Dendritic cell treated with granulocyte-macrophage colony-stimulating factor and Interleukin-4, amounts not matched to agents 40 ng/mL and 50 ng/mL, for 4 days (primary cell): ENCODE data around the gene PFKFB2.

Source experiments
- H3K27ac Mint-ChIP-seq: one replicate; pipeline ENCODE4 v1.8.0; 2022; ENCODE audit warnings: mild to moderate bottlenecking, mixed read lengths
- H3K27me3 Mint-ChIP-seq: one replicate; pipeline ENCODE4 v1.8.0; 2022; ENCODE audit warnings: mild to moderate bottlenecking, mixed read lengths
- H3K36me3 Mint-ChIP-seq: one replicate; pipeline ENCODE4 v1.8.0; 2022; ENCODE audit warnings: low read depth, mixed read lengths
- H3K4me1 Mint-ChIP-seq: one replicate; pipeline ENCODE4 v1.8.0; 2022; ENCODE audit warnings: low read depth, mixed read lengths
- H3K4me3 Mint-ChIP-seq: one replicate; pipeline ENCODE4 v1.8.0; 2022; ENCODE audit warnings: mild to moderate bottlenecking, moderate library complexity, mixed read lengths
- H3K9me3 Mint-ChIP-seq: one replicate; pipeline ENCODE4 v1.8.0; 2022; ENCODE audit warnings: mixed read lengths
- intact Hi-C: fragments of 100-400 bp; cut with micrococcal nuclease; formaldehyde crosslinking; loops from one replicate; pipeline ENCODE4 v1.15.0; 2022

Gene PFKFB2

DNA sequence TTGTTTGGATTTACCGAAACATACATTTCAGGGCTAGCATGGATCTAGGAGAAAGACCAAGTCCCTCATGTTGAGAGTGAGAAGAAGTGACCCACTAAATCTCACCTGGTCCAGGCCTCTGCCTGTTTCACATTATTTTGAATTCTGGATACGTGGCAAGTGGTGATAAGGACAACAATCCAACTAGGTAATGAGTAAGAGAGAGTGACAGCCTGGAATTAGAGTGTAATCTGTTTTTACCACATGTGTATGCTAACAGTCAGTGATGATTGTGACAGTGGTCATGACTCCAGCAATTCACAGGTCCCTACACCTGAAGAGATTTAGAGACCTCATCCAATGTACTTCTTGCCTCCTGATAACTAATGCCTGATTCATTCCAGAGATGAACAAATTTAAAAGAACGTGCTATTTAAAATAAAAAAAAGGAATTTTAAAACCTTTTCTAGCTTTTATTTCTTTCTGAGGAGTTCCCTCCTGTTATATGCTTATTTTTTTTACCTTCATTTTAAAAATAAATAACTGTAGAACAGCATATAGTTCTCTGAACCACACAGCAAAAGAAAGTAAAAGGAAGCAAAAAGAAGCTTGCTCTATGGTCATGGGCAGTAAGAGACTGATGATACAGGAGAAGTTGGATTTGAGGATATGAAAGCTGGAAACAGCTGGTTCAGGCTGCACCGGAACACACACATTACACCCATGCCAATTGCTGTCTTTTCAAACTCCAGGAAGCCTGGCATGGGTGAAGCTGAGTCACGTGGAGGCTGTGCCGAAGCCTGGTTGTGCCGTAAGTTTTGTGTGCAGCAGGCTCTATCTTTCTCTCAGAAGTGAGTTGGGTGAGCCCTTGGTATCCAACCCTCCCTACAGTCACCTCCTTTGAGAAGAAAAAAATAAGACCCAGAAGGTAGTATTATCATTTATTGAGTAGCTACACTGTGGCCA lies 35.2 kb upstream of the PFKFB2 start:
- H3K4me1 Mint-ChIP-seq, result peaks cover 53% of the 10 kb centered on the region
- H3K36me3 Mint-ChIP-seq, result no peaks in the 10 kb centered on the region
- H3K4me3 Mint-ChIP-seq, result no peak overlapping the region
- H3K9me3 Mint-ChIP-seq, result no peaks in the 10 kb centered on the region
- intact Hi-C loops, result loop anchor here (5.0 kb wide), 1 partner anchor 34 kb away; the partner anchor contains the start of genes PFKFB2 and YOD1
- H3K27ac Mint-ChIP-seq, result peak overlapping the region; percentile 65
- peaks cover 9% of the 10 kb centered on the region for H3K27me3 Mint-ChIP-seq

DNA sequence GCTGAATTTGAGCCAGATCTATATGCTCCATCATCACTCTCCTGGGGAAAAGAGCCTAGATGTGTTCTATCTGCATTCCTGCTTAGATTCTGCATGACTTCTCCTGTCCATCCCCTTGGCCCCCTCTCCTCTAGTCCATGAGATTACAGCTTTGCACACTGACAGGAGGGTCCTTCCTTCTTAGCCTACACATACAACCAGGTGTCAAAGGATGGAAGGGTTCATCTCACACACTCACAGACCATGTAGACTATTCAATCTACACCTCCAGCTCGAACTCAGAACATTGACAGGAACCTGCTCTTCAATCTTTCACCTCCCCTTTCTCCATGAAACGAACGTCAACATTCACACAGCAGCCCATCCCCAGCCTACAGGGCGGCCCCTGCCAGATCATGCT lies 34.4 kb upstream of the PFKFB2 start:
- intact Hi-C loops, result loop anchor here (5.0 kb wide), 1 partner anchor 34 kb away; the partner anchor contains the start of genes PFKFB2 and YOD1
- Mint-ChIP-seq H3K36me3 (no peaks in the 10 kb centered on the region), H3K27ac (peak overlapping the region; percentile 65), H3K27me3 (peaks cover 4% of the 10 kb centered on the region), H3K4me3 (no peak overlapping the region), H3K4me1 (peaks cover 59% of the 10 kb centered on the region), H3K9me3 (no peaks in the 10 kb centered on the region)

GRCh38 chr1:207019161-207019560 lies 33.9 kb upstream of the PFKFB2 start:
- H3K27ac Mint-ChIP-seq, result peak overlapping the region; percentile 65
- peaks cover 4% of the 10 kb centered on the region for H3K27me3 Mint-ChIP-seq
- peaks cover 64% of the 10 kb centered on the region for H3K4me1 Mint-ChIP-seq
- H3K4me3 Mint-ChIP-seq, result no peak overlapping the region
- no peaks in the 10 kb centered on the region for H3K9me3 Mint-ChIP-seq
- intact Hi-C loops, result loop anchor here (5.0 kb wide), 1 partner anchor 33 kb away; the partner anchor contains the start of genes PFKFB2 and YOD1
- no peaks in the 10 kb centered on the region for H3K36me3 Mint-ChIP-seq

DNA sequence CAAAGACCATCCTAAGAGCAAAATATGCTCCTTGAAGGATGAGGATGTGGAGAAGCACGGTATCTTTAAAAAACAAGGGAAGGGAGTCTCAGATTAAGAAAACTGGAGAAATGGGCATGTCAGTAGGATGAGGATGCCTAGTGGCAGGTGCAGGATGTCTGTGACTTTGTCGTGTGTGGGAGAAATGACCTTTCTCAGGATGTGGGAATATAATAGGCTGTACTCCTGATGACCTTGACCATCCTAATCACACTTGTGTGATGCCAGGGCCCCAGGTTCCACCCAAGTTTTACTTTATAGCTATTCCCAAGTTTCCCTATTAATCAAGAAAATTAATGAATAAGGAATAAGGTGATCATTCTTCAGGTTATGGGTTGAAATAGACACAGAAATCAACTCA lies 33.4 kb upstream of the PFKFB2 start:
- Mint-ChIP-seq H3K4me1 (peaks cover 65% of the 10 kb centered on the region), H3K4me3 (no peak overlapping the region), H3K27me3 (peaks cover 4% of the 10 kb centered on the region), H3K9me3 (no peaks in the 10 kb centered on the region), H3K36me3 (no peaks in the 10 kb centered on the region), H3K27ac (peak overlapping the region; percentile 65)
- intact Hi-C loops, result loop anchor here (5.0 kb wide), 1 partner anchor 33 kb away; the partner anchor contains the start of genes PFKFB2 and YOD1

GRCh38 chr1:207020065-207020708 lies 32.9 kb upstream of the PFKFB2 start:
- intact Hi-C loops, result no loop called here
- Mint-ChIP-seq H3K4me1 (peaks cover 65% of the 10 kb centered on the region), H3K27me3 (peaks cover 4% of the 10 kb centered on the region), H3K9me3 (no peaks in the 10 kb centered on the region), H3K27ac (no peak overlapping the region), H3K4me3 (no peak overlapping the region), H3K36me3 (no peaks in the 10 kb centered on the region)

GRCh38 chr1:207020709-207021107 lies 32.4 kb upstream of the PFKFB2 start:
- Mint-ChIP-seq H3K4me1 (peaks cover 67% of the 10 kb centered on the region), H3K36me3 (no peaks in the 10 kb centered on the region), H3K4me3 (no peak overlapping the region), H3K27me3 (peaks cover 4% of the 10 kb centered on the region), H3K27ac (peak overlapping the region; percentile 74), H3K9me3 (no peaks in the 10 kb centered on the region)
- intact Hi-C loops, result no loop called here

DNA sequence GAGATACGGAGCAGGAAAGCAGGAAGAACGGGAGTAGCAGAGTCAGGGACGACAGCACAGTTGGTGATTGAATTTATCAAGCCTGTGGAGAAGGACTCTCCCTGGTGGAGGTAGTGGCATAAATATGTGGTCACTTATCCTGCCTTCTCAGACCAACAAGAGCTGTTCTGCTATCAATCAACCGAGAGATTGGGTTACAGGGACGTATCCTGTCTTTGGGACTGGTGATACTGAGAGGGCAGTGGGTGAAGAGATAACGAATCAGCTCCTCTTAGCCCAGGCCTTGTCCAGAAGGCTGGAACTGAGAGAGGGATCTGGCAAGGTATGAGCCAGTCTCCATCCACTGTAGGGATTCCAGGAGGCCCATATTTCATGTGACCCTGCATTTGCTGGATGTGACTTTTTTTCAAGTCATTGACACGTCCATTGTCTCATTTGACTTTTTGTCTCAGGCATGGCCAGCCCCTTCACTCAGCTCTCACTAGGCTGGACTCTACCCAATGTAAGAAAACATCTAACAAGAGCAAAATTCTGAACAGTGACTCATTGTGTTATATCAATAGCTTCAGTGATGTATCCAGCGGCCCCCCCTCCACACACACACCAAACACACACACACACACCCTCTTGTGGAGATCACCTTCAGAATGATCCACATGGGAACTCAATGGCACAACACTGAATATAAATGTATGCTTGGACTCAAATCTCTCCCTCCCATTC lies 31.8 kb upstream of the PFKFB2 start:
- H3K4me3 Mint-ChIP-seq, result no peak overlapping the region
- peaks cover 4% of the 10 kb centered on the region for H3K27me3 Mint-ChIP-seq
- no peaks in the 10 kb centered on the region for H3K36me3 Mint-ChIP-seq
- peak overlapping the region; percentile 74 for H3K27ac Mint-ChIP-seq
- intact Hi-C loops, result no loop called here
- H3K9me3 Mint-ChIP-seq, result no peaks in the 10 kb centered on the region
- peaks cover 62% of the 10 kb centered on the region for H3K4me1 Mint-ChIP-seq

GRCh38 chr1:207021876-207022596 lies 31.0 kb upstream of the PFKFB2 start:
- Mint-ChIP-seq H3K4me3 (no peak overlapping the region), H3K9me3 (no peaks in the 10 kb centered on the region), H3K27me3 (peaks cover 4% of the 10 kb centered on the region), H3K27ac (peak overlapping the region; percentile 74), H3K36me3 (no peaks in the 10 kb centered on the region), H3K4me1 (peaks cover 61% of the 10 kb centered on the region)
- intact Hi-C loops, result no loop called here

GRCh38 chr1:207022996-207023679 lies 29.9 kb upstream of the PFKFB2 start:
- intact Hi-C loops, result no loop called here
- H3K4me1 Mint-ChIP-seq, result peaks cover 61% of the 10 kb centered on the region
- H3K4me3 Mint-ChIP-seq, result no peak overlapping the region
- H3K9me3 Mint-ChIP-seq, result no peaks in the 10 kb centered on the region
- H3K27me3 Mint-ChIP-seq, result peaks cover 4% of the 10 kb centered on the region
- peak overlapping the region; percentile 74 for H3K27ac Mint-ChIP-seq
- H3K36me3 Mint-ChIP-seq, result no peaks in the 10 kb centered on the region

GRCh38 chr1:207024202-207025145 lies 28.6 kb upstream of the PFKFB2 start:
- Mint-ChIP-seq H3K27me3 (peaks cover 7% of the 10 kb centered on the region), H3K4me1 (peaks cover 56% of the 10 kb centered on the region), H3K27ac (peak overlapping the region; percentile 89), H3K36me3 (no peaks in the 10 kb centered on the region), H3K4me3 (no peak overlapping the region), H3K9me3 (no peaks in the 10 kb centered on the region)
- intact Hi-C loops, result no loop called here

- H3K9me3 Mint-ChIP-seq, result no peaks in the 10 kb centered on the region
- H3K4me1 Mint-ChIP-seq, result peaks cover 49% of the 10 kb centered on the region
- H3K27me3 Mint-ChIP-seq, result peaks cover 10% of the 10 kb centered on the region
- no peaks in the 10 kb centered on the region for H3K36me3 Mint-ChIP-seq
- no peak overlapping the region for H3K4me3 Mint-ChIP-seq
- intact Hi-C loops, result no loop called here
- peak overlapping the region; percentile 89 for H3K27ac Mint-ChIP-seq
Measured at GRCh38 chr1:207025146-207025880, 27.8 kb upstream of the PFKFB2 start.
